ENCODE results near the gene AGBL4. TPM values are rescaled to one million over a fixed set of nuclear protein-coding genes. Genes with fewer than 3 reads are reported as not detected.

AGBL4 gene
- total RNA-seq, 4 donors from 2014 or later: not detected

- no peak overlapping the region for H3K27ac ChIP-seq
- DNase-seq: no peak
- H3K9me3 ChIP-seq: no peaks in the 10 kb centered on the region
- H3K4me3 ChIP-seq: no peak overlapping the region
- WGBS, 2 donors: 50 to 73% methylated on average over 2 of the region's 2 CpGs
- intact Hi-C loops (cut with DNase I): no loop called here
- peaks cover 0 to 8% (median 0%) of the 10 kb centered on the region in 4 donors for H3K27me3 ChIP-seq
- TF ChIP-seq CTCF (IDR thresholded peaks at IDR 0.05): no peak
- TF ChIP-seq POLR2A (IDR thresholded peaks at IDR 0.05): no peak
- no peaks in the 10 kb centered on the region for H3K36me3 ChIP-seq
- H3K4me1 ChIP-seq: peaks cover 0 to 6% (median 0%) of the 10 kb centered on the region in 3 donors
Observed at GRCh38 chr1:48488721-48489120, 1535.0 kb downstream of the AGBL4 start.

Small RNA genes within 50 kb of the gene (small RNA-seq; reads per million reads assigned to genes)
- gene AL390023.1: 0 reads per million in 4 donors

Other genes starting within 250 kb of the AGBL4 start
- gene ELAVL4, start 85.0 kb upstream of the AGBL4 start, total RNA-seq: not detected